ENCODE data around the gene MAPKAP1. TPM values are rescaled to one million over a fixed set of nuclear protein-coding genes. Genes with fewer than 3 reads are reported as not detected.

The MAPKAP1 gene
- total RNA-seq, 1 experiment from 2014 or later, result 203 TPM

- DNase-seq (ENCODE audit: low read depth), result no peak
Observed at GRCh38 chr9:125515983-125516940, 190.7 kb downstream of the MAPKAP1 start.

- DNase-seq (ENCODE audit: low read depth), result no peak
Observed at GRCh38 chr9:125515281-125515680, 191.7 kb downstream of the MAPKAP1 start.

- no peak for DNase-seq (ENCODE audit: low read depth)
Observed at GRCh38 chr9:125514468-125514867, 192.5 kb downstream of the MAPKAP1 start.

DNA sequence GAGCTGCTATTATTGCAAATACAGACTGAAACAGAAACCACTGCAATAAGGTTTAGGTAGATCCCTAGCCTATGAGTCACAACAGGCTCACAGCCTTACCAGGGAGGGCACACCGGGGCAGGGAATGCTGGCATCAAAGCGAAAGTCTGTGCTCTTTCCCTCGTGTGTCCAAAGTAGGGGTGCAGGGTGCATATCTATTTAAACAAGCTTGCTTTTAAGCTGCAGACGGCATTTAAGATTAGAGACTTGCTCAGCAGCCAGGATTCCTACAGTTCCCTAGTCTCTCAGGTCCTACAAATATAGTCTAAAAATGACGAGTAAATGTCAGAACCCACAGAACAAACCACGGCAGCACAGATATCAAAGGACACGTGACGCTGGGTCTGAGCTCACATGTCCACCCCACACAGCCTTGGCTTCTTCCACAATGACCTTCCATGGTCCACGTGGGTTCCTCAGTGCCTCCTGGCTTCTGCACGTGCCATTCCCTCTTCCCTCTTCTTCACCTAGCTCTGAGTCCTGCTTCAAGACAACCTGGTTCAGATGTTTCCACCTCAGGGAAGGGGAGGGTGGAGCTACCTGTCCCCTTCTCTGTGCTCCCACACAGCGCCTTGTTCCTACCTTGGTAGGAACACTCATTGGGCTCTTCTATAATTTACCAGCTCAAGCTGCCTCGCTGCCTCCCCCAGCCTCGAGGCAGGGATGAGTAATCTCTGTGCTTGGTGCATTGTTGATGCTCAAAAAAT lies 193.2 kb downstream of the MAPKAP1 start:
- DNase-seq (ENCODE audit: low read depth), result peak; percentile 92

DNA sequence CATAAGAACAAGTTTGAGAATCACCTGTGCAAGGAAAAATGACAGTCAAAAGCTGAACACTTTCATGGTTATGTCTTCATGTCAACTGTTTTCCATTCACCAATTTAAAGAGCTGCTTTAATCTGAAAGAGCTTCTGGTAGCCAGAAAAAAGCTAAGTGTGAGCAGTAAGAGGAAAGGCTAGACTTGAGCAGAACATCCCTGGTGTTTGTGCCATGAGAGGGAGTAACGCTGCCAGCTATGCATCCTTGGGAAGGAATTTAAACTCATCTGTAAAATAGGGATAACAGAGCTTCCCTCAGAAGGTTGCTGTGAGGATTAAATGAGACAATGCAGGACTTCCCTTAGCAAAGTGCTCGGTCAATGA lies 193.7 kb downstream of the MAPKAP1 start:
- no peak for DNase-seq (ENCODE audit: low read depth)

GRCh38 chr9:125511789-125512660 lies 195.0 kb downstream of the MAPKAP1 start:
- no peak for DNase-seq (ENCODE audit: low read depth)

- no peak for DNase-seq (ENCODE audit: low read depth)
Observed at GRCh38 chr9:125510980-125511379, 196.0 kb downstream of the MAPKAP1 start.

DNA sequence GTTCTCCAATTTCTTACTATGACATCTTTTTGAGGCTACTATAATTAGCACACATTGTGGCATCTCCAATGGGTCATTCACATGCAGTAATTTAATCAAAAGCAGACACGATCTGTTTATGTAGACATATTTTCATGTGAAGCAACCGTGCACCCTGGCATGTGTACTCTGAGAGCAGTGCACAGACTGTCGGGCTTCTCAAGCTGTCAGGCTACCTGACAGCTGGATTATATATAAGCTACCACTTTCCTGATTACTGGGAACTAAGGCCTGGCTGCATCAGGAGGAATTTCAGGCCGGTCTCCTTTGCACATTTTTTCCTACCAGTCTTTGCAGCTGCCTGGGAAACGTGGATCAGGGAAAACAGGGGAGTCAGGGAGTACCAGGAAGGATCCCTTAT lies 197.5 kb downstream of the MAPKAP1 start:
- no peak for DNase-seq (ENCODE audit: low read depth)

GRCh38 chr9:125508249-125508648 lies 198.8 kb downstream of the MAPKAP1 start:
- DNase-seq (ENCODE audit: low read depth), result no peak

DNA sequence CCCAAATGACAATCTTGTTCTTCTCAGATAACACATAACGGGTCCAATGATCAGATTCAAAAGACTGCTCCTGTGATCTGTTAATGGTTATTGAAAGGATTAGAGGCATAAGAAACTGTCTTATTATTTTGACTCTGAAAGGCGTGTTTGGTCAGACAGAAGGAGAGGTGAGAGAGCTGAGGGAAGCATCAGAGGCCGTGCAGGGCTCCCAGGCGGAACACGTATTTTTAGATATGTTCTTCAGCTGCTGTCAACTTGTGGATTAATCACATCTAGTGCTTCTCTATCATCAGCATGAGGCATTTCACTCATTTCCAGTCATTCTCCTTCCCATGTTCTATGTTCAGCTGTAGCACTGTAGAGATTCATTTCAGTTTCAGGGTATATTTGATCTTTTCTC lies 199.8 kb downstream of the MAPKAP1 start:
- DNase-seq (ENCODE audit: low read depth), result no peak

DNA sequence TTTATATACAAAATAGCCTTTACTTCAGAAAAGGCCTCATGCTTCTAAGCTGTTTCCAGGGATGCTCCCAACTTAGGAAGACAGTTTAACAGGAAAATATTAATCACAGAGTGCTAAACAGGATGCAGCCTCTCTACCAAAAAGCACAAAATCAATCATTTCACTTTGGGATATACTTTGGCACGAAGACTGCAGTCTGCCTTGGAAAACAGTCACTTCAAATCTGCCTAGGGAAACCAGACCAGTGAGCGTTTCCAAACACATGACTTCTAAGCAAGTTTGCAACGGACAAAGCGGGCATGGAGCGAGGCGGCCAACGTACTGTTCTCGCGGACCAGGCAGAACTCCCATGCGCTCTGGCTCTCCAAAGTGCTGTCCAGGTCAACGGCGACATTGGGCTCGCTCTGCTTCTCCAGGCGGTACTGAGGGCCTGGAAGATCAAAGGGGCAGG lies 201.0 kb downstream of the MAPKAP1 start:
- no peak for DNase-seq (ENCODE audit: low read depth)

DNA sequence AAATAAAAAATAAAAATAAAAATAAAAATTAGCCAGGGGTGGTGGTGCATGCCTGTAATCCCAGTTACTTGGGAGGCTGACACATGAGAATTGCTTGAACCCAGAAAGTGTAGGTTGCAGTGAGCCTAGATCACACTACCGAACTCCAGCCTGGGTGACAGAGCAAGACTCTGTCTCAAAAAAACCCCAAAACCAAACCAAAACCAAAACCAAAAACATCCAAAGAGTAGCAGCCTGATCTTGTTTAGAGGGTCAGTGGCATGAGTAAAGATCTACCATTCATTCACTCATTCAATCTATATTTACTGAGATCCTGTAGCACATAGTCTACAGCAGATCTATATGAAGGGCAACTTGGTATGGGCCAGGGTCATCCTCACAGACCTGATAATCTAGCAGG lies 202.4 kb downstream of the MAPKAP1 start:
- DNase-seq (ENCODE audit: low read depth), result no peak

DNA sequence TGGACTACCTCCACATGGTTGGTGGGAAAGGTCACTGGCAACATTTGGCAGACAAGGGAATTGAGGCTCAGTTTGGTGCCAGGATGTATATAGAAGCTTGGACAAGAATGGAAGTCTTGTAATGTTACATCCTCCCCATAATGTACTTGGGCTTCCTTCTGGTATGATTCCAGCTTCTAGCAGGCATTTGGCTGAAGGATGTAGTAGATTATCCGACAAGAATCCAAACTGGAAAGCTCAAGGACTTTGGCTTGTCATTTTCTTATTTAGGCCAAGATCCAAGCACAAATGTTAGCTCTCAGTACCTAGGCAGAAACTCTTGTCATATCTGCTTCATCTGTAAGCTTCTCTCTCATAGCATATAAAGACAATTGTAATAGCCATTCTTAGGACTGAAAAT lies 209.1 kb downstream of the MAPKAP1 start:
- no peak for DNase-seq (ENCODE audit: low read depth)

DNA sequence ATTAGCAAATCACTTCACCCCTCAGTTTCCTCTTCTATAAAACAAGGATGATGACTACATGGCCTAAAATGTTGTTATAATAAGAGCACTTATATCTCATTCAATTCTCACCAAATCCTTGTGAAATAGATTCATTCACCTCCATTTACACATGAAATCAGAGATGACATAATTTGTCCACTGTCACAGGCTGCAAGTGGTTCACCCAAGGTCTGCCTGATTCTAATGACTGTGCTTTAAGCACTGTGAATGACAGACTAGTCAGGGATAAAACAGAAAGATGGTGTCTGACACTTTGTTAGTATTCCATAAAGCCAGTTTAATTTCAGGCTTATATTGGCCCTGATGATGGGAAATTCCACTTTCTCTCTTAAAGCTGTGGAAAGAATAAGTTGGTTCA lies 209.5 kb downstream of the MAPKAP1 start:
- DNase-seq (ENCODE audit: low read depth), result no peak

GRCh38 chr9:125496313-125496834 lies 210.6 kb downstream of the MAPKAP1 start:
- DNase-seq (ENCODE audit: low read depth), result no peak

DNA sequence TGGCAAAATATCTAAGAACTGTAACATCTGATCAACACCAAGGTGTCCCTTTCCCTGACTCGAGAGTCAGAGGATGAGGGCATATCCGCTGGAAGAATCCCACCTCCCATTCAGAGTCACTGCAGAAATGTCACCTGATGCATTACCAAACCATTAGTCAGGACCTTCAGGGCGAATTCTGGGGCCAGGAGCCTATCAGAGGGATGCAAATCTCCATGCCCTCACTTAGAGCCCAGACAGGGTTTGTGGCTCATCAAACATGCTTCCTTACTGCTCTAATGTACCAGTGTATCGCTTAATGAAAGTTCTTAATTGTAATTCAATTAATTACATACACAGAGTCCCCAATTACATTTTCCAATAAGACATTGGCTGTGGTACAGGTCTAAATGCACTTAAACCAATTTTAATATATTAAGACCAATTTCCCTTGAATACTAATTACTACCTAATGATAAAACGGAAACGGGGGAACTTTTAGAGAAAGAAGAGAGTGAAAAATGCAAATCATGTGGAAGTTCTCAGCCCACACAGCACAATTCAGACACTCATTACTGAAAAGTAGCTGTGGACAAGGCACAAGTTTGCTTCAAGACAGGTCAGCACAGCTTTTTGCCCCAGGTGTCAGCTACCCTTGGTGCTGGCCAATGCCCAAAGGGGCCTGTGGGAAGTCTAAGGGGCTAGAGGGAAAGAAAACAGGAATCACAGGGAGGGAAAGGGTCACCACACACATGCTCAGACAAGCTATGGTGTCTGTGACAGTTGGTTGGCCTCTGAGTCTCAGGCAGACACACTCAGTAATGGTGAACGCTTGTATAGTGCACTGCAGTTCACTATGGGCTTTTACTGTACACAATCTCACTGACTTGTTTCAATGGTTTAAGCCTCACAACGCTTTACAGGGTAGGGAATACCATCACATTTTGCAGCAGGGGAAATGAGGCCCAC lies 211.6 kb downstream of the MAPKAP1 start:
- peak; percentile 89 for DNase-seq (ENCODE audit: low read depth)

DNA sequence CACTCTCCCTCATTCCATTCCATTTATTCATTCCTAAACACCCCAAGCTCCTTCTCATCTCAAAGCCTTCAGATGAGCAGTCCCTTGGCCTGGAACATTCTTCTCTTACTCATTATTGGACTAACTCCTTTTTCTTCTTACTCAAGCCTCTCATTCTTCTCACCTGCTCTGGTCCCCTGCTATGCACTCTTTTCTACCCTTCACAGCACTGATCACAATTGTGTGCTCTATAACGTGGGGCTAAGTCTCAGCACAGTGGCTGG lies 212.4 kb downstream of the MAPKAP1 start:
- DNase-seq (ENCODE audit: low read depth), result peak; percentile 56

- DNase-seq (ENCODE audit: low read depth), result peak; percentile 29
Observed at GRCh38 chr9:125493881-125494652, 212.9 kb downstream of the MAPKAP1 start.

GRCh38 chr9:125493384-125493783 lies 213.6 kb downstream of the MAPKAP1 start:
- no peak for DNase-seq (ENCODE audit: low read depth)

DNA sequence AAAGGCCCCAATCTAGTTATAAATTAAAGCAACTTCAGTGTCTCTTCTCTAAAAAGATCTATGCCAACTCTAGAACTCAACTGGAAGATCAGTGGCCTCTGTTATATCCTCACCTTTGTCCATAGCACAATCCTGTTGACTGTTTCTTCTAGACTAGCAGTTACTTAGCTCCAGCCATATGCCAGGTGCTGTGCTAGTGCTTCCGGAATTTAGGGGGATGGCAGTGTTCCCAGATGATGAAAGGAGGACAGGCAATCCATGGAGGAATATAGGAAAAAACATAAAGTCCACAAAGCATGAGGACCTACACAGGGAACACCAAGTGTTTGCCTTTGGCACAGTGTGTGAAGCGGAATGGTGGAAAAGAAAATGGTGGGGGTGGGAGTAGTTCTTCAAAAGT lies 214.3 kb downstream of the MAPKAP1 start:
- no peak for DNase-seq (ENCODE audit: low read depth)

Data from HT1080 (cell line).